Activated CD8-positive, alpha-beta memory T cell treated with anti-CD3 and anti-CD28 coated beads for 1 hour (primary cell): ENCODE data around the gene TBX15.
"Not testable (repeated sequence)": the region's sequence is repeated elsewhere in the genome, so short reads cannot be mapped to it uniquely, and the experiment has no call there.

ENCODE experiments used
- DNase-seq, 2 donors: peaks; one replicate each; pipeline ENCODE4 v3.0.0-alpha.2; 2020; ENCODE audit warnings: low read depth in 1 of 2; ENCODE audit errors: extremely low read depth in 1 of 2

The TBX15 gene

GRCh38 chr1:118928739-118929554 lies 59.2 kb downstream of the TBX15 start:
- no peak for DNase-seq

DNA sequence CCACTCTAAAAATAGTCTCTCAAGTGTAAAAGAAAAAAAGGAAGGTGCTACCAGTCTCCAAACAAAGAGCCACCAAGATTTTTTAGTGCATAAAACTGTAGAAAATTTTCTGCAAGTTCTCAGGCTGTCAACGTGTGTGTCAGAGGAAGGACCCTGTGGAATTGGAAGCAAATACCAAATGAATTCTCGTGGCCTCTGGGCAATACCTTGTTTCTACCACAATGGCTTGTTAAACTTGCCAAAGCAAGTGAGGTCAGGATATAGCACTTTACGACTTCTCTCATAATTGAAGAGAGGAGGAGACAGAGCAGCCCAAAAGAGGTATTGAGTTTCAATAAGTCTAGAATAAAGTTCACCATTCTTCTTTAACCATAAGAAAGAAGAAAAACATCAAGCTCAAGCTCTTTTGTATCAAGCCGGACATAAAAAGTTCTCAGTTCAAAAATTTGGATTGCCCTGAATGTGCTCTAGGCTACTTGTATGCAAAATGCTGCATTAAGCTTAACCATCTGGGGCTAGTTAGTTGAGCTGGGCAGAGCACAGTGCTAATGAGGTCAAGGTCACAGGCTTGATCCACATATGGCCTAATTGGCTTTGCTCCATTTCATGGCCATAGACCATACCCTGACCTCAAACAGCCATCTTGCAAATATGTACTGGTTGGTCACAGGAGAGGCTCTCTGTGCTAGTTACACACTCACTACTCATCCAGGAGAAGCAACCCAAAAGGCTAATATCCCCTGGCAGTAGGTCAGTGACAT lies 60.5 kb downstream of the TBX15 start:
- DNase-seq = no peak

DNA sequence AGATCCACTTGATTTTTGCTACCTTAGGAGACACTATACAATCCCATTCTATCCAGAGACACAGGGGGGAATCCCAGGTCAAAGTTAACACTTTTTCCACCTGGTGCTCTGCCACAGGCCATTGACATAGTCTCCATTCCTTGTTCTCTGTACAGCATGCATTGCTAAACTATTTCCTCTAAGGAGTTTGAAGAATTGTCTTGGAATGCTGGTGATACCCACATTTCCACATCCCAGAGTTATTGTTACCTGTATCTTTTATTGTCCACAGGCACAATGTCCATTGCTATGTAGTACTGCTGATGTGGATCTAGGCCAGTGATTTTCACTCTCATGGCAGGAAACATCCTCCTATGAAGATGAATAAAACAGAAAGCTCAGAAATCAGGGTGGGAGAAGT lies 61.9 kb downstream of the TBX15 start:
- DNase-seq = no peak

DNA sequence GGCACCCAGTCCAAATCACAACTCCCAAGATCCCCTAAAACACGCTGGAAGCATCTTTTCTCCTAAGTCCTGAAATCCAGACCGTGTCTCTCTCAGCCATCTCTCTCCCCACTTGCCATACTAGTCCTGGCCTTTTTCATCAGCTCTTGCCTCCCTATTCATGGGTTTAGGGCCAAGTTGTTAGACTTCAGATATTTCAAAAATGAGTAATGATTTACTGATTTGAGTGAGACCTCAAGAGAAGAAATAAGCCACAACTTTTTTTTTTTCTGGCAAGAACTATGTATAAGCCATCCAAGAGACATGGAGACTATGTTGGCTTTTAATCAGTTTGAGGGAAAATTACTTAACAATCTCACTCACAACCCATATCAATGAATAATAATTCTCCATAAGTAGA lies 62.5 kb downstream of the TBX15 start:
- no peak for DNase-seq

DNA sequence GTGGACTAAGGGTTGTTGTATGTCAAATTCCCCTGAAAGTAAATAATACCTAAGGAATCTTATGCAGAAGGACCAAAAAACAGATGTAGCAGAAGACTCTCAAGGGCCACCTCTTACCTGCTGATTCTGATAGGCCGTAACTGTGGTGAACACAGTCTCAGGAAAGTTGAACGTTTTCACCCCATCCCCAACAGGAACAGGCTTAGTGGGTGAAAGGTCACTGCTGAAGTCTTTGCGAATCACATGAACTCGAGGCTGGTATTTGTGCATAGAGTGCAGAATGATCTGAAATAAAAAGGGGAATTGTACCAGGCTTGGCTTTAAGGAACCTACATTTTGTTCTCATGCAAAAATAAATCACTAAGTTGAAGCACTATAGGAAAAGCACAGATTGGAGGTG lies 64.8 kb downstream of the TBX15 start:
- DNase-seq = no peak

DNA sequence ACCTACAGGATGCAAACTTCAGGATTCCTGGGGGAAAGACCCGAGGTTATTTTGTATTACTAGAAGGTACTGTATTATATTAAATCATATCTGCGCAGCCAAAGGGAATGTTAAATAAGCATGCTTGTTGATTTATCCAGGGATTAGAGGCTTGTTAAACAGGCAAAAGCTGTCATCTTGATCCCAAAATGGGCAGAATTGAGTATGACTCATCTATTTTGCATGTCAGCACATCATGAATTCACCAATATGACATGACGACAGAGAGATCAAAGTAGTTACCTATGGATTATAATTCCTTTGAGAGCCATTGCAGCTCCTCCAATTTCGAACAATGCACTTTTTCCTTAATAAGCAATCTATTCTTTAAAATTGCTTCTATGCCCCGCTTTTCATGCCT lies 66.1 kb downstream of the TBX15 start:
- no peak for DNase-seq

DNA sequence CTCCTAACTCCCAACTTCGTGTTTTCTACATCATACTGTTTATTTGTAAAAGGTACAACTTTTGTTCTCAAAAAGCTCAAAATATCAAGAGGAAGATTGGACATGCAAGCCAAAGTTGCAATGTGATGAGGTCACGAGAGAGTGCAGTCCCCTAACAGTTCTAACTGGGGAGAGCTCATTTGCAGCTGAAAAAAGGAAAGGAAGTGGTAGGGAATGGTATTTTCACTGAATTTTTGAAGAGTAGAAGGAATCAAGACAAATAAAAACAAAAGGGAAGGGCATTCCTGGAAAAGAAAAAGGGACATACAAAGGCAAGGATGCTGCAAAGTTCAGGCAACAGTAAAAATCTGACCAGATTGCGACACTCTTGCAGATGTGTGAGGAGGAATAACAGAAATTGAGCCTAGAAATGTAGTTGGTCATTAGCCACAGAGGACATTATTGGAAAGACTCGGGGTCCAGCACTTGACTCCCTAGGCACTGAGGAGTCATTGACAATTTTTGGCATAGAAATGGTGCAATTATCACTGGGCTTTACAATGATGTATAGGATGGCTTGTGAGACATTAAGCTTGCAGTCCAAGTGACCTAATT lies 67.9 kb downstream of the TBX15 start:
- no peak for DNase-seq

DNA sequence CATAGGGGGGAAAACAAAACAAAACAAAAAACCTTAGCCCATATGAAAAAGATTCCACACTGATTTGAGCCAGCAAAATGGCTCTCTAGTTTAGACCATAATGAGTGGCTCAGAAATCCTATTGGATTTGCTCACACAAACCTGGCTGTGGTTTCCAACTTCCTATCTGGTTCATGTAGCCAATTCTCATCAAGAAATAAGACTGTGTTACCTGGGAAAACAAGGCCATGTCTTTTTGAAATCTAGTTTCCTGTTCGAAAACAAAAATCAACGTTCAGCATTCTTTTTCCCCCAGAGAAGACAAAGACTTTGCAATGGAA lies 69.2 kb downstream of the TBX15 start:
- DNase-seq = no peak

DNA sequence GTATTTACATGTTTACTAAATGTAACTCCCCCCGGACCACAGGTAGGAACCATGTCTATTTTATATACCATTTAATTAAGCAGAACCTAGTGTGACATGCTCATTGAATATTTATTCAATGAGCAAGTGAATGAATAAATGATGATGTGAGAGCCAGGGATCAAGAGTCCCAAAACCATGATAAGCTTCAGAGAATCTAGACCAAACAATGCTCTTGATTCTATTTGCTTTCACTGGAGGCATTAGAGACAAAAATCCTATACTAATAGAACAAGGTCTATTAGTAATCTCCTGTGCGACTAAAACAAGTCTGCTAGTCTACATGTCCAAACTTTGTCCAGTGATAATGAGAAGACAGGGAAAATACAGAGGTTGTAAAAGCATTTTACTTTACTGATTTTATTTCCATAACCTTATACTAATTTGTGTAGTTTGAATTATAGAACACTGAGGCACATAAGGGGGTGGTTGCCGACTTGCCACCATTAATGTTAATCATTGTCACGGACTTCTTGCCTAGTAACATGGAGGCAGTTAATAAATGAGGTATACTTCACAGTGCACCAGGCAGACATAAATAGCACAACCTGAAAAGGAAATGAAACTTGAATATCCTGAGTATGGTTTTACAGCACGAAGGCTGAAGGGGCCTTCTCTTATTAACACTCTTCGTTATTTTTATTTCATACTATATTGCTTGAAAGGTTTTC lies 69.8 kb downstream of the TBX15 start:
- no peak for DNase-seq

DNA sequence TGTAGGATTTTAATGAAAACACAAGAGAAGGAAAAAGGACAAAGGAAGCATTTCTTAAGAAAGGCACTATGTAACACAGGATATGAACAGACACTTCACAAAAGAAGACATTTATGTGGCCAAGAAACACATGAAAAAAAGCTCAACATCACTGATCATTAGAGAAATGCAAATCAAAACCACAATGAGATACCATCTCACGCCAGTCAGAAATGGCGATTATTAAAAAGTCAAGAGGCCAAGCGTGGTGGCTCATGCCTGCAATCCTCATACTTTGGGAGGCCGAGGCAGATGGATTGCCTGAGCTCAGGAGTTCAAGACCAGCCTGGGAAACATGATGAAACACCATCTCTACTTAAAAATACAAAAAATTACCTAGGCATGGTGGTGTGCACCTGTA lies 71.8 kb downstream of the TBX15 start:
- DNase-seq = not testable (repeated sequence)

- DNase-seq = no peak
These were observed 73.6 kb downstream of the TBX15 start for GRCh38 chr1:118914379-118915161.

GRCh38 chr1:118913818-118914217 lies 74.3 kb downstream of the TBX15 start:
- DNase-seq = no peak

- DNase-seq = no peak
These were observed 75.6 kb downstream of the TBX15 start for GRCh38 chr1:118912574-118912973.

GRCh38 chr1:118911571-118911970 lies 76.6 kb downstream of the TBX15 start:
- no peak for DNase-seq

DNA sequence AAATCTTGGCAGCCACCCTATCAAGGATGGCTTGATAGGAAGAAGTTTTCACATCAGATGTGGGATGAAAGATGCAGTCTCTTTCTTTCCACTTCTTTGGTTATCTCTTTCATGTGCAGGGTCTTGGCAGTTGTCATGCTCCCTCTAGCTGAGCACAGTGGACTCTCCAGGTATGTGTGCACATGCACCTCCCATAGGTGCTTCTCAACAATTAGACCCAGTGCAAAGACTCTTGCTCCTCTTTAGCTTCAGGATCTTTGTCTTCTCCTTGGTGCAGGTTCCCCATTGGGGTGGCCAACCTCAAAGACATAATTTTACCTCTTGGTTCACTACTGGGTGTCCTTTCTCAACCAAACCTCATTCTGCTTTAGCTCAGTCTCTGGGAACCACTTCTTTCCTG lies 80.7 kb downstream of the TBX15 start:
- DNase-seq = no peak

GRCh38 chr1:118905671-118906070 lies 82.5 kb downstream of the TBX15 start:
- no peak for DNase-seq

- no peak for DNase-seq
These were observed 82.9 kb downstream of the TBX15 start for GRCh38 chr1:118905196-118905595.

GRCh38 chr1:118902711-118903191 lies 85.4 kb downstream of the TBX15 start:
- no peak for DNase-seq

DNA sequence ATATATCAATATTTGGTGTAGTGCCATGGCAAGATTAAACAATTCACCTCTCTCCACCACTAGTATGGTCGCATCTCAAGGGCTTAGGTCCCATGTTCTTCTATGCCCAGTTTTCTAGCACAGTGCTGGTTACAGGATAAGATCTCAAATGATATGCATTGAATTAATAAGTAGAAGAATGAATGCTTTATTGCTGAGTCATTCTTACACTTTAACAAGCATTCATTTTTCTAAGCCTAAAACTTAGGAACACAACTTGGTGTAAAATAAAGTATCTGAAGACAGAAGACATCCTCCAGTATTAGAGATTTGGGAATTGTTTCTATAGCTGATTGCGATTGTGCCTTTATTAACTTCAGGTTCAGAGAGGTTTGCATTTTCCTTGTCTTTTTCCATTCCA lies 85.8 kb downstream of the TBX15 start:
- DNase-seq = no peak

DNA sequence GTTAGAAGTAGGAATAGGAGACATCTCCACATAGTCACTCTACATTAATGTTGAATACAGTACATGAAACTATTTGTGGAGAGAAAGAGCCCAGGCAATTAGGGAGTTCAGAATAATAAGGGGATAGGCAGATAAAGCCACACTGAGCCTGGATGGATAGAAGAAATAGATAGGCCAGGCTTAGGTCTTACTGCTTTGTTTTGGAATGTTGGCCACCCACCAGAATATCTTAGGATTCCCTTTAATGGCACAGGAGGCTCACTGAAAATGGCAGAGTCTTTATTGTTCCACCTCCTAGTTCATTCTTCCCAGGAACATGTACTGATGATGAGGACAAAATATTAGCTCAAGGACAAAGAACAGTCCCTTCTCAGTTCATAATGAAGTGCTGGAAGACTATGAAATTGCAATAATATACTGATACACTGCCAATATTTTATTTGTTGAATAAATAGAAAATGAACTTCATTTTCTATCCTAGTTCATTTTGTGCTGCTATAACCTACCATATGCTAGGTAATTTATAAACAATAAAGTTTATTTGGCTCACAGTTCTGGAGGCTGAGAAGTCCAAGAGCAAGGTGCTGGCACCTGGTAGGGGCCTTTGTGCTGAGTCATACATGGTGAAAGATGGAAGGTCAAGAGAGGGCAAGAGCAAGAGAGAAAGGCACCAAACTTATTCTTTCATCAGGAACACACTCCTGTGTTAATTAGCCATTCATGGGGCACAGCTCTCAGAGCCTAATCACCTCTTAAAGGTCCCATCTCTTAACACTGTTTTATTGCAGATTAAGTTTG lies 87.3 kb downstream of the TBX15 start:
- DNase-seq = no peak
